ENCODE results near the gene UNC13D.
"Not testable (repeated sequence)": the region's sequence is repeated elsewhere in the genome, so short reads cannot be mapped to it uniquely, and the experiment has no call there.

Gene UNC13D

DNA sequence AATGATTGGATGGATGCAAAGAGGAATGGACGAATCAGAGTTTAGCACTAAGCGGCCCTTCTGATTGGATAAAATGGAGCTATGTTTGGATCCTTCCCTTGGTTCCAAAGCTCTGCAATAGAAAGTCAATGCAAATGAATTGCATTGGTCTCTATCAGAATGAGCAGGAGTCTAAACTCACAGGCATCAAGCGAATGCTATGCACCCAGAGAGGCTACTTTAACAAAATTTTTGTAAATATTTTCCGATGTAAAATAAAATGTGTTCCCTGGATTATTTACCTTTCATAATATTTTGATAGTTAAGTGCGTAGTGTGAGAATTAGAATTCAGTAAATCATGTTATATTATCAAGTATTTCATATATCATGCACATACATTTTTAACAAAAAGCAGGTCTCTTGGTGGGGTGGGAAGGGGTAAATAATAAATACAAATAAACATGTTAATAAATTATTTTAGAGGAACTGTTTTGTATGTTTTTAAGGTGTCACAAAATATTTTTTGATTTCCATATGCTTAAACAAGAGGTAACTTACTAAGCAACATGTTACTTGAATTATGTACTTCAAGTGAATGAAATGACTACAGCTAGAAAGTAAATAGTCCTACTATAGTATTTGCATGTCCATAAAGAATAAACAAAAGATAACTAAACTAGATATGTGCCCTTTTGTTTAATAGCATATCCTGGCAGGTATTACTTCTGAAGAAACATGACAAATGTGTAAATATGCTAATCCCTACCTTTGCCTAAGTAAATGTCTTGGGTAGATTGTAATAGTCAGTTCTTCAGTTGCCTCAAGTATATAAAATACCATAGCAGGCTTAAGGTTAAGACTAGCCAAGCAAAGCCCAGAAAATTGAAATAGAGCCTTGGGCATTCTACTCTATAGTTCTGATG lies 64.0 kb downstream of the UNC13D start:
- no peak overlapping the region for H3K9ac ChIP-seq (ENCODE audit: low read length)
- H3K36me3 ChIP-seq (ENCODE audit: control insufficient read depth, insufficient read depth, low read length) = peaks cover 16% of the 10 kb centered on the region
- H3K4me1 ChIP-seq (ENCODE audit: control insufficient read depth, insufficient read depth, low read length) = peaks cover 28% of the 10 kb centered on the region
- H3K27me3 ChIP-seq (ENCODE audit: control insufficient read depth, insufficient read depth, low read length) = no peaks in the 10 kb centered on the region
- H3K27ac ChIP-seq (ENCODE audit: low read depth, low read length) = peak overlapping the region; percentile 44
- H3K4me3 ChIP-seq (ENCODE audit: low read length) = no peak overlapping the region

DNA sequence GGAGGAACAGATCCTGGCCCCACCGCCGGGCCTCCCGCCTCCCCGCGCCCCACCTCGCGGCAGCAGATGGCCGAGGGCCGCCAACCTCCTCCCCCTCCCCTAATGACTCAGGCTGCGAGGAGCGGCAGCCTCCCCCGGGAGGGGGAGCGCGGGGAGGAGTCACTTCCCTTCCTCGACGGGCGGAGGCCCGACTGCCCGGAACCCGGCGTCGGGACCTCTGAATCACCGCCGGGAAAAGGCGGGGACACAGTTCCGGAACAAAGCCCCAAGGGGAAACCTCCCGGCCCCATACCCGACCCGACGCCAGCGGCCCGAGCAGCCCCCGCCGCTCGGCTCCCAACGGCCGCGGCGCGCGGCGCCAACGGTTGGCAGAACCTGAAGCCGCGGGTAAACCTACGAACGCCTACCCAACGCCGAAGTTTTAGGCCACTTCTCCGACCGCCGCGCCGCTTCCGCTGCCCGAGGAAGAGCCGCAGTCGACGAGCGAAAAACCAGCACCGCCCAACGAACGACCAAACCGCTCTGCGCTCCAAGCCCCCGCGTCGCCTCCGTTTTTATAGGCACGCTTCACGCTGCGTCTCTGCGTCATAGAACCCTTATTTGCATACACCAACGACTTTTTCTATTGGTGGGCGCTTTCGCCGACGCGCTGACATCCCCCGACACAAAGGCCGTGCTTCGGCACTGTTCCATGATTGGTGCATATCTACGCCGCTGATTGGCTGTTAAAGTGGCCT lies 64.8 kb downstream of the UNC13D start:
- Histone ChIP-seq H3K27ac (ENCODE audit: low read depth, low read length) (peak overlapping the region; percentile 99), H3K4me1 (ENCODE audit: control insufficient read depth, insufficient read depth, low read length) (peaks cover 26% of the 10 kb centered on the region), H3K9ac (ENCODE audit: low read length) (peak overlapping the region; percentile 93), H3K4me3 (ENCODE audit: low read length) (peak overlapping the region; percentile 90), H3K36me3 (ENCODE audit: control insufficient read depth, insufficient read depth, low read length) (peaks cover 22% of the 10 kb centered on the region), H3K27me3 (ENCODE audit: control insufficient read depth, insufficient read depth, low read length) (no peaks in the 10 kb centered on the region)

DNA sequence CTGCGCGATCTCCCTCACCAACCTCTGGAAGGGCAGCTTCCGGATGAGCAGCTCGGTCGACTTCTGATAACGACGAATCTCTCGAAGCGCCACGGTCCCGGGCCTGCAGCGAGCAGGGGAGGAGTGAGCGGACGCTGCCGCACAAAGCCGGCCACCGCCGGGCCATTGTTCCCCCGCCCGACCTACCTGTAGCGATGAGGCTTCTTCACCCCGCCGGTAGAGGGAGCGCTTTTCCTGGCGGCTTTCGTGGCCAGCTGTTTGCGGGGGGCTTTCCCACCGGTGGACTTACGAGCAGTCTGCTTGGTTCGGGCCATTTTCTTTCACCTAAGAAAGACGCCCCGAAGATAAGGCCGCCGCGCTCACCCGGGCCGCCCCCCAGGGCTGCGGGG lies 65.3 kb downstream of the UNC13D start:
- peaks cover 22% of the 10 kb centered on the region for H3K36me3 ChIP-seq (ENCODE audit: control insufficient read depth, insufficient read depth, low read length)
- peaks cover 21% of the 10 kb centered on the region for H3K4me1 ChIP-seq (ENCODE audit: control insufficient read depth, insufficient read depth, low read length)
- peak overlapping the region; percentile 99 for H3K27ac ChIP-seq (ENCODE audit: low read depth, low read length)

DNA sequence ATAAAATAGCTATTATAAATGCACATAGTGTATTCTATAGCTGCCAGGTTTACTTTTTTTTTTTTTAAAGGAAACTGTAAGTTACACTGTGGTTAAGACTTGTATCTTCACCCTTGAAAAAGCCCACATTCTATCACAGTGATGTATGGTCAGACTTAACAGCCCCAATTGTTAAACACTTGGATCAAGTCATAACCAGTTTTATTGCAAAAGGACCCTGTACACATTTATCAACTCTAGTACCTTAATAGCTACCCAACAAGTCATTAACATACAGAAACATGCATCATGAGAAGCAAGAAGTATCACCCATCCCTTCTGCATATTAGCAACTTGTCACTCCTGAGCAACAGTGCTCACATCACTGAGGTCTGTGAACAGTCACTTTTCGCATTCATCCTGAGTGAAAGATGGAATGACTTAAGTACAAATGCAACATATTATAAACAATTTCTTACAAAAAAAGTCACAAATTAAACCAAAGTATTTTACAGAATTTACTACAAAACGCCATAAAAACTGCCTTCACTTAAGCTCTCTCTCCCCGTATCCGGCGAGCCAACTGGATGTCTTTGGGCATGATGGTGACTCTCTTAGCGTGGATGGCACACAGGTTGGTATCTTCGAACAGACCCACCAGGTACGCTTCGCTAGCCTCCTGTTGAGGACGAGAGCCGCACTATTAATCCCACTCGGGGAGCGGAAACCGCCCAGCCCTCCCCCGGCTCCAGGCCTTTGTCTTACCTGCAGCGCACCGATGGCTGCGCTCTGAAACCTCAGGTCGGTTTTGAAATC lies 65.9 kb downstream of the UNC13D start:
- Histone ChIP-seq H3K27ac (ENCODE audit: low read depth, low read length) (peak overlapping the region; percentile 99), H3K4me1 (ENCODE audit: control insufficient read depth, insufficient read depth, low read length) (peaks cover 16% of the 10 kb centered on the region), H3K4me3 (ENCODE audit: low read length) (peak overlapping the region; percentile 90), H3K36me3 (ENCODE audit: control insufficient read depth, insufficient read depth, low read length) (peaks cover 22% of the 10 kb centered on the region), H3K9ac (ENCODE audit: low read length) (peak overlapping the region; percentile 93)
- H3K27me3 ChIP-seq (ENCODE audit: control insufficient read depth, insufficient read depth, low read length) = not testable (repeated sequence)

More for the DNA sequence above, 65.3 kb downstream of the UNC13D start:
- Histone ChIP-seq H3K27me3 (ENCODE audit: control insufficient read depth, insufficient read depth, low read length) (no peaks in the 10 kb centered on the region), H3K4me3 (ENCODE audit: low read length) (peak overlapping the region; percentile 90), H3K9ac (ENCODE audit: low read length) (peak overlapping the region; percentile 93)

DNA sequence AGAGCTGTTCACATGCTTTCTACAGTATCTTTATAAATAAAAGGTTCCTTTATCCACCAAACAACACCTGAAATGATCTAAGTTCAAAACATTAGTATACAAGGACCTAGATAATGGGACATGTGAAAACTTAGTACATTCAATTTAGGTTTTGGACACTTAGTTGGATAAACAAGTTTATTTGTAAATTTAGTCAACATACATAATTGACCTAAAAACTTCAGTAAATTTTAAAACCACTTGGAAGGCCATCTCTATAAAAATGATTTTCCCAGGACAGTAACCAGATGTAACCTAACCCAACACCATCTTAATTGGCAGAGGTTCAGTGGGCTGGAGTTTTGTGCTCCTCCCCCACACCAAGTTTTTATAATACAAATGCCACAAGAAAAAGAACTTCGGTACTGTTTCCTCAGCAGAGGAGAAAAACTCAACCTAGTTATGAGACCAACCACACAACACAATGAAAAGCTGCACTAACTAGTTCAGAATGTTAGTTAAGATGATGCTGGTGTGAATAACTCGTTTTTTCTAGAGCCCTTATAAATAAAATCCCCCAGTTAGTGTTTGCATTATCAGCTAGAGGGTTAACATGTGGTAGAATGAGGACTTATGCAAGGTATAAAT lies 66.8 kb downstream of the UNC13D start:
- Histone ChIP-seq H3K27ac (ENCODE audit: low read depth, low read length) (no peak overlapping the region), H3K36me3 (ENCODE audit: control insufficient read depth, insufficient read depth, low read length) (peaks cover 22% of the 10 kb centered on the region), H3K4me3 (ENCODE audit: low read length) (peak overlapping the region; percentile 90), H3K9ac (ENCODE audit: low read length) (no peak overlapping the region), H3K4me1 (ENCODE audit: control insufficient read depth, insufficient read depth, low read length) (peaks cover 16% of the 10 kb centered on the region), H3K27me3 (ENCODE audit: control insufficient read depth, insufficient read depth, low read length) (no peaks in the 10 kb centered on the region)
